GM23338 (cell line): ENCODE measurements around the gene STIM2. TPM values are rescaled to one million over a fixed set of nuclear protein-coding genes. Genes with fewer than 3 reads are reported as not detected.

Experiments used
- ATAC-seq: fragments of 200-7000 bp; cut with Tn5 transposase; 3 replicates; pipeline ENCODE4 v1.9.1; 2020
- DNase-seq: peaks from one replicate; pipeline ENCODE4 v3.0.0-alpha.2; 2015; ENCODE audit warnings: low spot score
- H2AFZ ChIP-seq: fragments of 200-600 bp; sonication (generic); 2 replicates; pipeline ENCODE4 v1.8.0; 2016; ENCODE audit warnings: antibody characterized with exemption, mild to moderate bottlenecking, moderate library complexity
- H3F3A ChIP-seq: fragments of 200-600 bp; sonication (generic); replicated peaks from 2 replicates; pipeline ENCODE4 v1.8.0; 2017; ENCODE audit warnings: antibody characterized with exemption, mixed run types, low read depth
- H3K27ac ChIP-seq: fragments of 200-600 bp; sonication (generic); 2 replicates; pipeline ENCODE4 v1.6.1; 2016; ENCODE audit warnings: low read depth
- H3K27me3 ChIP-seq: fragments of 200-600 bp; sonication (generic); 2 replicates; pipeline ENCODE4 v1.8.0; 2016; ENCODE audit warnings: mild to moderate bottlenecking, mixed run types, moderate library complexity; ENCODE audit not compliant: insufficient read depth
- H3K36me3 ChIP-seq: fragments of 200-600 bp; sonication (generic); 2 replicates; pipeline ENCODE4 v1.8.0; 2016; ENCODE audit warnings: mild to moderate bottlenecking; ENCODE audit not compliant: insufficient read depth
- H3K4me1 ChIP-seq: fragments of 200-600 bp; sonication (generic); 2 replicates; pipeline ENCODE4 v1.8.0; 2016; ENCODE audit warnings: mild to moderate bottlenecking, moderate library complexity; ENCODE audit not compliant: insufficient read depth
- H3K4me2 ChIP-seq: fragments of 200-600 bp; sonication (generic); 2 replicates; pipeline ENCODE4 v1.7.1; 2017; ENCODE audit warnings: mixed run types
- H3K4me3 ChIP-seq: fragments of 200-600 bp; sonication (generic); 2 replicates; pipeline ENCODE4 v1.6.1; 2016; ENCODE audit warnings: mixed run types
- H3K79me2 ChIP-seq: fragments of 200-600 bp; sonication (generic); replicated peaks from 2 replicates; pipeline ENCODE4 v1.8.0; 2017; ENCODE audit warnings: mild to moderate bottlenecking; ENCODE audit not compliant: insufficient read depth
- H3K9me2 ChIP-seq: fragments of 200-600 bp; sonication (generic); 2 replicates; pipeline ENCODE4 v1.8.0; 2017; ENCODE audit not compliant: insufficient read depth
- H4K20me1 ChIP-seq: fragments of 200-600 bp; sonication (generic); replicated peaks from 2 replicates; pipeline ENCODE4 v1.8.0; 2017; ENCODE audit warnings: mild to moderate bottlenecking; ENCODE audit not compliant: insufficient read depth
- H3K27ac Mint-ChIP-seq: 2 replicates; pipeline ENCODE4 v1.8.0; 2020; ENCODE audit warnings: inconsistent platforms, mild to moderate bottlenecking, moderate library complexity, mixed read lengths
- H3K27me3 Mint-ChIP-seq: 3 replicates; pipeline ENCODE4 v1.8.0; 2022; ENCODE audit warnings: low read depth, mild to moderate bottlenecking, moderate library complexity, mixed read lengths, inconsistent platforms; ENCODE audit not compliant: insufficient read depth, poor library complexity
- H3K36me3 Mint-ChIP-seq: 3 replicates; pipeline ENCODE4 v1.8.0; 2021; ENCODE audit warnings: low read depth, mild to moderate bottlenecking, inconsistent platforms, moderate library complexity, mixed read lengths
- H3K4me1 Mint-ChIP-seq: 3 replicates; pipeline ENCODE4 v1.8.0; 2020; ENCODE audit warnings: mild to moderate bottlenecking, inconsistent platforms, mixed read lengths
- H3K4me3 Mint-ChIP-seq: 3 replicates; pipeline ENCODE4 v1.8.0; 2021; ENCODE audit warnings: moderate library complexity, mild to moderate bottlenecking, inconsistent platforms, mixed read lengths
- H3K9me3 Mint-ChIP-seq: 3 replicates; pipeline ENCODE4 v1.8.0; 2020; ENCODE audit warnings: moderate library complexity, mild to moderate bottlenecking, inconsistent platforms, mixed read lengths
- CREB1 ChIP-seq: fragments of 250-450 bp; sonication (Bioruptor Pico); IDR thresholded peaks from 2 replicates; pipeline ENCODE4 v1.5.0; 2020; ENCODE audit warnings: low read depth, mild to moderate bottlenecking, moderate library complexity
- EZH2 ChIP-seq: fragments of 200-600 bp; sonication (generic); IDR thresholded peaks from one replicate; pipeline ENCODE4 v1.8.0; 2017; ENCODE audit warnings: antibody characterized with exemption, mild to moderate bottlenecking, low read depth; ENCODE audit not compliant: unreplicated experiment
- EZH2phosphoT487 ChIP-seq: fragments of 200-600 bp; sonication (generic); IDR thresholded peaks from one replicate; pipeline ENCODE4 v1.8.1; 2018; ENCODE audit warnings: antibody characterized with exemption; ENCODE audit not compliant: unreplicated experiment
- JUNB ChIP-seq: IDR thresholded peaks from one replicate; pipeline ENCODE4 v1.6.1; 2016; ENCODE audit warnings: antibody characterized with exemption; ENCODE audit not compliant: unreplicated experiment
- NANOG ChIP-seq: IDR thresholded peaks from 2 replicates; pipeline ENCODE4 v1.6.1; 2016; ENCODE audit warnings: antibody characterized with exemption, borderline replicate concordance
- POLR2AphosphoS5 ChIP-seq: IDR thresholded peaks from 2 replicates; pipeline ENCODE4 v1.6.1; 2016; ENCODE audit warnings: antibody characterized with exemption, low read depth
- STAT1 ChIP-seq: IDR thresholded peaks from one replicate; pipeline ENCODE4 v1.6.1; 2016; ENCODE audit warnings: antibody characterized with exemption; ENCODE audit not compliant: unreplicated experiment
- ZNF114 ChIP-seq: fragments of 250-450 bp; sonication (Bioruptor Pico); IDR thresholded peaks from 2 replicates; pipeline ENCODE4 v1.5.0; 2020; ENCODE audit warnings: mild to moderate bottlenecking, moderate library complexity
- ZNF331 ChIP-seq: fragments of 250-450 bp; sonication (Bioruptor Pico); IDR thresholded peaks from 2 replicates; pipeline ENCODE4 v1.5.0; 2020; ENCODE audit warnings: low read depth, mild to moderate bottlenecking, moderate library complexity
- polyA plus RNA-seq: library from polyadenylated mRNA; unstranded; fragments of >200 nt; fragmentation: Nextera tagmentation; extraction: Ambion mirVana; gene quantifications from 2 replicates; pipeline ENCODE4 v1.2.1, GENCODE V29; 2016
- total RNA-seq: library from RNA; depleted of rRNA; stranded (reverse); fragments of >200 nt; shearing (Covaris generic); gene quantifications from 2 replicates; pipeline ENCODE4 v1.2.3, GENCODE V29; 2014
- TF ChIP-seq, protein P1 (sequence below), 2 experiments: fragments of 200-600 bp in 1 of 2; sonication (generic) in 1 of 2; conservative IDR thresholded peaks; 2 replicates each; pipeline versions ENCODE4 v1.5.1 to v1.6.1; 2016 to 2017; ENCODE audit warnings: antibody characterized with exemption in 2 of 2, low read depth in 2 of 2, mild to moderate bottlenecking in 2 of 2, moderate library complexity in 1 of 2
- TF ChIP-seq, protein P2 (sequence below): fragments of 250-450 bp; sonication (Bioruptor Pico); IDR thresholded peaks from 2 replicates; pipeline ENCODE4 v1.5.0; 2020; ENCODE audit warnings: mild to moderate bottlenecking, moderate library complexity
- TF ChIP-seq, protein P3 (sequence below): IDR thresholded peaks from one replicate; pipeline ENCODE4 v1.6.1; 2018; ENCODE audit warnings: antibody characterized with exemption; ENCODE audit not compliant: unreplicated experiment
- TF ChIP-seq, protein P4 (sequence below): IDR thresholded peaks from 2 replicates; pipeline ENCODE4 v1.6.1; 2016; ENCODE audit warnings: antibody characterized with exemption

Gene STIM2
- total and polyA plus RNA-seq, 2 experiments from 2014 or later = 13.1 to 17.8 TPM

DNA sequence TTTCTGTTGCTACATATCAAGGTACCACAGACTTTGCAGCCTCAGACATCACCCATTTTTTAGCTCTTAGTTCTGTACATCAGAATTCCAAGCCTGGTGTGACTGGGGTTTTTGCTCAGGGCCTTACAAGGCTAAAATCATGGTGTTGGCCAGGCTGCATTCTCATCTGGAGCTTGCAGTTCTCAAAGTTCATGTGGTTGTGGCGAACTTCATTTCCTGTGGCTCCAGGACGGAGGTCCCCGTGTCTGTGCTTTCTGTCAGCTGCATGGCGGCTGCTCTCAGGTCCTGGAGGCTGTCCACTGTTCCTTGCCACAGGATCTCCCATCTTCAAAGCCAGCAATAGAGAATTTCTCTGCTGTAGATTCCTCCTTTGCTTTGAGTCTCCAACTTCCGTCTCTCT lies 157.4 kb downstream of the STIM2 start:
- peaks cover 9% of the 10 kb centered on the region for H3K4me1 ChIP-seq
- H3K27ac ChIP-seq = no peak overlapping the region
- no peak overlapping the region for H3K4me2 ChIP-seq
- peaks cover 10% of the 10 kb centered on the region; the same call in 2 of the 3 replicates for H3K4me1 Mint-ChIP-seq
- H3K36me3 Mint-ChIP-seq = peaks cover 6% of the 10 kb centered on the region; the same call in 1 of the 3 replicates
- ATAC-seq (no peak), DNase-seq (no peak)
- H3K27ac Mint-ChIP-seq = no peak overlapping the region
- H3K4me3 Mint-ChIP-seq = no peak overlapping the region
- no peak overlapping the region for H3K4me3 ChIP-seq
- no peaks in the 10 kb centered on the region for H3K36me3 ChIP-seq
- no peaks in the 10 kb centered on the region for H3K9me3 Mint-ChIP-seq
- no peaks in the 10 kb centered on the region for H3K79me2 ChIP-seq
- no peaks in the 10 kb centered on the region for H3F3A ChIP-seq
- H3K9me2 ChIP-seq = no peaks in the 10 kb centered on the region
- H4K20me1 ChIP-seq = no peaks in the 10 kb centered on the region
- H3K27me3 Mint-ChIP-seq = peaks cover 4% of the 10 kb centered on the region
- TF ChIP-seq, protein P1, sequence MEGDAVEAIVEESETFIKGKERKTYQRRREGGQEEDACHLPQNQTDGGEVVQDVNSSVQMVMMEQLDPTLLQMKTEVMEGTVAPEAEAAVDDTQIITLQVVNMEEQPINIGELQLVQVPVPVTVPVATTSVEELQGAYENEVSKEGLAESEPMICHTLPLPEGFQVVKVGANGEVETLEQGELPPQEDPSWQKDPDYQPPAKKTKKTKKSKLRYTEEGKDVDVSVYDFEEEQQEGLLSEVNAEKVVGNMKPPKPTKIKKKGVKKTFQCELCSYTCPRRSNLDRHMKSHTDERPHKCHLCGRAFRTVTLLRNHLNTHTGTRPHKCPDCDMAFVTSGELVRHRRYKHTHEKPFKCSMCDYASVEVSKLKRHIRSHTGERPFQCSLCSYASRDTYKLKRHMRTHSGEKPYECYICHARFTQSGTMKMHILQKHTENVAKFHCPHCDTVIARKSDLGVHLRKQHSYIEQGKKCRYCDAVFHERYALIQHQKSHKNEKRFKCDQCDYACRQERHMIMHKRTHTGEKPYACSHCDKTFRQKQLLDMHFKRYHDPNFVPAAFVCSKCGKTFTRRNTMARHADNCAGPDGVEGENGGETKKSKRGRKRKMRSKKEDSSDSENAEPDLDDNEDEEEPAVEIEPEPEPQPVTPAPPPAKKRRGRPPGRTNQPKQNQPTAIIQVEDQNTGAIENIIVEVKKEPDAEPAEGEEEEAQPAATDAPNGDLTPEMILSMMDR (conservative IDR thresholded peaks at IDR 0.05; ENCODE audit: low read depth in 2 of 2) = no peak
- TF ChIP-seq EZH2 (no peak), STAT1 (no peak), ZNF114 (CRISPR knock-in tag) (no peak), POLR2AphosphoS5 (no peak), EZH2phosphoT487 (no peak), NANOG (no peak), ZNF331 (CRISPR knock-in tag) (no peak), CREB1 (CRISPR knock-in tag) (no peak), JUNB (no peak)
- TF ChIP-seq, protein P2, sequence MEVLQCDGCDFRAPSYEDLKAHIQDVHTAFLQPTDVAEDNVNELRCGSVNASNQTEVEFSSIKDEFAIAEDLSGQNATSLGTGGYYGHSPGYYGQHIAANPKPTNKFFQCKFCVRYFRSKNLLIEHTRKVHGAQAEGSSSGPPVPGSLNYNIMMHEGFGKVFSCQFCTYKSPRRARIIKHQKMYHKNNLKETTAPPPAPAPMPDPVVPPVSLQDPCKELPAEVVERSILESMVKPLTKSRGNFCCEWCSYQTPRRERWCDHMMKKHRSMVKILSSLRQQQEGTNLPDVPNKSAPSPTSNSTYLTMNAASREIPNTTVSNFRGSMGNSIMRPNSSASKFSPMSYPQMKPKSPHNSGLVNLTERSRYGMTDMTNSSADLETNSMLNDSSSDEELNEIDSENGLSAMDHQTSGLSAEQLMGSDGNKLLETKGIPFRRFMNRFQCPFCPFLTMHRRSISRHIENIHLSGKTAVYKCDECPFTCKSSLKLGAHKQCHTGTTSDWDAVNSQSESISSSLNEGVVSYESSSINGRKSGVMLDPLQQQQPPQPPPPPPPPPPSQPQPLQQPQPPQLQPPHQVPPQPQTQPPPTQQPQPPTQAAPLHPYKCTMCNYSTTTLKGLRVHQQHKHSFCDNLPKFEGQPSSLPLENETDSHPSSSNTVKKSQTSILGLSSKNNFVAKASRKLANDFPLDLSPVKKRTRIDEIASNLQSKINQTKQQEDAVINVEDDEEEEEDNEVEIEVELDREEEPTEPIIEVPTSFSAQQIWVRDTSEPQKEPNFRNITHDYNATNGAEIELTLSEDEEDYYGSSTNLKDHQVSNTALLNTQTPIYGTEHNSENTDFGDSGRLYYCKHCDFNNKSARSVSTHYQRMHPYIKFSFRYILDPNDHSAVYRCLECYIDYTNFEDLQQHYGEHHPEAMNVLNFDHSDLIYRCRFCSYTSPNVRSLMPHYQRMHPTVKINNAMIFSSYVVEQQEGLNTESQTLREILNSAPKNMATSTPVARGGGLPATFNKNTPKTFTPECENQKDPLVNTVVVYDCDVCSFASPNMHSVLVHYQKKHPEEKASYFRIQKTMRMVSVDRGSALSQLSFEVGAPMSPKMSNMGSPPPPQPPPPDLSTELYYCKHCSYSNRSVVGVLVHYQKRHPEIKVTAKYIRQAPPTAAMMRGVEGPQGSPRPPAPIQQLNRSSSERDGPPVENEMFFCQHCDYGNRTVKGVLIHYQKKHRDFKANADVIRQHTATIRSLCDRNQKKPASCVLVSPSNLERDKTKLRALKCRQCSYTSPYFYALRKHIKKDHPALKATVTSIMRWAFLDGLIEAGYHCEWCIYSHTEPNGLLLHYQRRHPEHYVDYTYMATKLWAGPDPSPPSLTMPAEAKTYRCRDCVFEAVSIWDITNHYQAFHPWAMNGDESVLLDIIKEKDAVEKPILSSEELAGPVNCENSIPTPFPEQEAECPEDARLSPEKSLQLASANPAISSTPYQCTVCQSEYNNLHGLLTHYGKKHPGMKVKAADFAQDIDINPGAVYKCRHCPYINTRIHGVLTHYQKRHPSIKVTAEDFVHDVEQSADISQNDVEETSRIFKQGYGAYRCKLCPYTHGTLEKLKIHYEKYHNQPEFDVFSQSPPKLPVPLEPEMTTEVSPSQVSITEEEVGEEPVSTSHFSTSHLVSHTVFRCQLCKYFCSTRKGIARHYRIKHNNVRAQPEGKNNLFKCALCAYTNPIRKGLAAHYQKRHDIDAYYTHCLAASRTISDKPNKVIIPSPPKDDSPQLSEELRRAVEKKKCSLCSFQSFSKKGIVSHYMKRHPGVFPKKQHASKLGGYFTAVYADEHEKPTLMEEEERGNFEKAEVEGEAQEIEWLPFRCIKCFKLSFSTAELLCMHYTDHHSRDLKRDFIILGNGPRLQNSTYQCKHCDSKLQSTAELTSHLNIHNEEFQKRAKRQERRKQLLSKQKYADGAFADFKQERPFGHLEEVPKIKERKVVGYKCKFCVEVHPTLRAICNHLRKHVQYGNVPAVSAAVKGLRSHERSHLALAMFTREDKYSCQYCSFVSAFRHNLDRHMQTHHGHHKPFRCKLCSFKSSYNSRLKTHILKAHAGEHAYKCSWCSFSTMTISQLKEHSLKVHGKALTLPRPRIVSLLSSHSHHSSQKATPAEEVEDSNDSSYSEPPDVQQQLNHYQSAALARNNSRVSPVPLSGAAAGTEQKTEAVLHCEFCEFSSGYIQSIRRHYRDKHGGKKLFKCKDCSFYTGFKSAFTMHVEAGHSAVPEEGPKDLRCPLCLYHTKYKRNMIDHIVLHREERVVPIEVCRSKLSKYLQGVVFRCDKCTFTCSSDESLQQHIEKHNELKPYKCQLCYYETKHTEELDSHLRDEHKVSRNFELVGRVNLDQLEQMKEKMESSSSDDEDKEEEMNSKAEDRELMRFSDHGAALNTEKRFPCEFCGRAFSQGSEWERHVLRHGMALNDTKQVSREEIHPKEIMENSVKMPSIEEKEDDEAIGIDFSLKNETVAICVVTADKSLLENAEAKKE (CRISPR knock-in tag) = no peak
- TF ChIP-seq, protein P3, sequence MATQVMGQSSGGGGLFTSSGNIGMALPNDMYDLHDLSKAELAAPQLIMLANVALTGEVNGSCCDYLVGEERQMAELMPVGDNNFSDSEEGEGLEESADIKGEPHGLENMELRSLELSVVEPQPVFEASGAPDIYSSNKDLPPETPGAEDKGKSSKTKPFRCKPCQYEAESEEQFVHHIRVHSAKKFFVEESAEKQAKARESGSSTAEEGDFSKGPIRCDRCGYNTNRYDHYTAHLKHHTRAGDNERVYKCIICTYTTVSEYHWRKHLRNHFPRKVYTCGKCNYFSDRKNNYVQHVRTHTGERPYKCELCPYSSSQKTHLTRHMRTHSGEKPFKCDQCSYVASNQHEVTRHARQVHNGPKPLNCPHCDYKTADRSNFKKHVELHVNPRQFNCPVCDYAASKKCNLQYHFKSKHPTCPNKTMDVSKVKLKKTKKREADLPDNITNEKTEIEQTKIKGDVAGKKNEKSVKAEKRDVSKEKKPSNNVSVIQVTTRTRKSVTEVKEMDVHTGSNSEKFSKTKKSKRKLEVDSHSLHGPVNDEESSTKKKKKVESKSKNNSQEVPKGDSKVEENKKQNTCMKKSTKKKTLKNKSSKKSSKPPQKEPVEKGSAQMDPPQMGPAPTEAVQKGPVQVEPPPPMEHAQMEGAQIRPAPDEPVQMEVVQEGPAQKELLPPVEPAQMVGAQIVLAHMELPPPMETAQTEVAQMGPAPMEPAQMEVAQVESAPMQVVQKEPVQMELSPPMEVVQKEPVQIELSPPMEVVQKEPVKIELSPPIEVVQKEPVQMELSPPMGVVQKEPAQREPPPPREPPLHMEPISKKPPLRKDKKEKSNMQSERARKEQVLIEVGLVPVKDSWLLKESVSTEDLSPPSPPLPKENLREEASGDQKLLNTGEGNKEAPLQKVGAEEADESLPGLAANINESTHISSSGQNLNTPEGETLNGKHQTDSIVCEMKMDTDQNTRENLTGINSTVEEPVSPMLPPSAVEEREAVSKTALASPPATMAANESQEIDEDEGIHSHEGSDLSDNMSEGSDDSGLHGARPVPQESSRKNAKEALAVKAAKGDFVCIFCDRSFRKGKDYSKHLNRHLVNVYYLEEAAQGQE = no peak
- TF ChIP-seq, protein P4, sequence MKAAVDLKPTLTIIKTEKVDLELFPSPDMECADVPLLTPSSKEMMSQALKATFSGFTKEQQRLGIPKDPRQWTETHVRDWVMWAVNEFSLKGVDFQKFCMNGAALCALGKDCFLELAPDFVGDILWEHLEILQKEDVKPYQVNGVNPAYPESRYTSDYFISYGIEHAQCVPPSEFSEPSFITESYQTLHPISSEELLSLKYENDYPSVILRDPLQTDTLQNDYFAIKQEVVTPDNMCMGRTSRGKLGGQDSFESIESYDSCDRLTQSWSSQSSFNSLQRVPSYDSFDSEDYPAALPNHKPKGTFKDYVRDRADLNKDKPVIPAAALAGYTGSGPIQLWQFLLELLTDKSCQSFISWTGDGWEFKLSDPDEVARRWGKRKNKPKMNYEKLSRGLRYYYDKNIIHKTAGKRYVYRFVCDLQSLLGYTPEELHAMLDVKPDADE = no peak
- no peak overlapping the region for H2AFZ ChIP-seq
- no peaks in the 10 kb centered on the region for H3K27me3 ChIP-seq
